Mesothelial cell of epicardium (in vitro differentiated cells): ENCODE data around the gene JMJD1C. TPM values are rescaled to one million over a fixed set of nuclear protein-coding genes. Genes with fewer than 3 reads are reported as not detected.
A peak's percentile ranks its signal among the peaks of the same experiment; 100 is the strongest.

ENCODE experiments used
- DNase-seq, 2 experiments: peaks; one replicate each; pipeline ENCODE4 v3.0.0; 2021; ENCODE audit warnings: low spot score in 2 of 2; ENCODE audit not compliant: unreplicated experiment in 2 of 2
- H3K27ac Mint-ChIP-seq: 2 replicates; pipeline ENCODE4 v1.8.0; 2021; ENCODE audit warnings: mixed read lengths
- H3K27me3 Mint-ChIP-seq: 2 replicates; pipeline ENCODE4 v1.8.0; 2021; ENCODE audit warnings: low read depth, mixed read lengths
- H3K36me3 Mint-ChIP-seq: 2 replicates; pipeline ENCODE4 v1.8.0; 2021; ENCODE audit warnings: mixed read lengths
- H3K4me1 Mint-ChIP-seq: 2 replicates; pipeline ENCODE4 v1.8.0; 2021; ENCODE audit warnings: mixed read lengths
- H3K4me3 Mint-ChIP-seq: 2 replicates; pipeline ENCODE4 v1.8.0; 2021; ENCODE audit warnings: mild to moderate bottlenecking, moderate library complexity, mixed read lengths
- H3K9me3 Mint-ChIP-seq: 2 replicates; pipeline ENCODE4 v1.8.0; 2021; ENCODE audit warnings: mixed read lengths
- CTCF ChIP-seq: fragments of 200-600 bp; sonication (generic); IDR thresholded peaks from one replicate; pipeline ENCODE4 v1.5.0; 2021; ENCODE audit warnings: antibody characterized with exemption; ENCODE audit not compliant: unreplicated experiment
- total RNA-seq: library from RNA; stranded (reverse); gene quantifications from 3 replicates; pipeline ENCODE4 v1.2.1, GENCODE V29; 2021

Gene JMJD1C
- total RNA-seq, 1 donor from 2014 or later, result 112 TPM

GRCh38 chr10:63456437-63457210 lies 9.2 kb downstream of the JMJD1C start:
- H3K27ac Mint-ChIP-seq, result peak overlapping the region; percentile 76
- no peak for DNase-seq
- TF ChIP-seq CTCF, result no peak
- peaks cover 10% of the 10 kb centered on the region for H3K36me3 Mint-ChIP-seq
- H3K9me3 Mint-ChIP-seq, result no peaks in the 10 kb centered on the region
- H3K4me3 Mint-ChIP-seq, result no peak overlapping the region
- H3K4me1 Mint-ChIP-seq, result peaks cover 18% of the 10 kb centered on the region
- no peaks in the 10 kb centered on the region for H3K27me3 Mint-ChIP-seq

DNA sequence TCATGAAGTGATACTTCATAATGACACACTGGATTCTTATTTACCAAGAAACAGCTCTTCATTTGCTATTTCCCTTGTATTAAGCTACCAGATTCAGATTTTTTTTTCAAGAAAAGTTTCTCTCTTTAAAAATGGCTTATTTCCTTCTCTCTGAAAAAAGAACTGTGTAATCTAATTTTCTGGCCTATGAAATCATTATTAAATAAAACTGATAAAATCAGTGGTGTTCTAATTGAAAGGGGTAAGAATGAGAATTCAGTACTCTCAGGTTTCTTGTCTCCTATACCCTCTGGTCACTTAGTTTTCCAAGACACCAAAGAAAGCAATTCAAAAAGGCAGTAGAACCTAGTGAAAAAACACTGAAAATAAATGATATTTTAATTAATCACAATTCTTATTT lies 10.3 kb downstream of the JMJD1C start:
- Mint-ChIP-seq H3K36me3 (peaks cover 13% of the 10 kb centered on the region), H3K27me3 (no peaks in the 10 kb centered on the region), H3K4me3 (no peak overlapping the region), H3K27ac (peak overlapping the region; percentile 67), H3K9me3 (peaks cover 7% of the 10 kb centered on the region), H3K4me1 (peaks cover 16% of the 10 kb centered on the region)
- DNase-seq, result no peak
- TF ChIP-seq CTCF, result no peak

DNA sequence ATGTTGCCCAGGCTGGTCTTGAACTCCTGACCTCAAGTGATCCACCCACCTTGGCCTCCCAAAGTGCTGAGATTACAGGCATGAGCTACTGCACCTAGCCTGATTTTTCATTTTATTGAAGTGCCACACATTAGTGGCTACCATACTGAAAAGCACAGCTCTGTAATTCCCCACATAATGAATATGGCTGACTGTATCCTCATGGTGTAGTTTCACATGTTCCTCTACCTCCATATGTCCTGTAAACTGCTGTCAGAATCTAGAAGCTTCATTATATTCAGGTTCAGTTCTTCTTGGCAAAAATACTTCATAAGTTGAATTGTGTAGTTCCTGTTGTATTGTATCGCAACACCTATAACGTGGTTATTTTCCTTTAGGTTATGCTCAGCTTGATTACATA lies 11.1 kb downstream of the JMJD1C start:
- Mint-ChIP-seq H3K4me1 (peaks cover 16% of the 10 kb centered on the region), H3K9me3 (peaks cover 9% of the 10 kb centered on the region), H3K27me3 (no peaks in the 10 kb centered on the region), H3K4me3 (no peak overlapping the region), H3K36me3 (peaks cover 20% of the 10 kb centered on the region), H3K27ac (no peak overlapping the region)
- DNase-seq, result no peak
- TF ChIP-seq CTCF, result no peak

DNA sequence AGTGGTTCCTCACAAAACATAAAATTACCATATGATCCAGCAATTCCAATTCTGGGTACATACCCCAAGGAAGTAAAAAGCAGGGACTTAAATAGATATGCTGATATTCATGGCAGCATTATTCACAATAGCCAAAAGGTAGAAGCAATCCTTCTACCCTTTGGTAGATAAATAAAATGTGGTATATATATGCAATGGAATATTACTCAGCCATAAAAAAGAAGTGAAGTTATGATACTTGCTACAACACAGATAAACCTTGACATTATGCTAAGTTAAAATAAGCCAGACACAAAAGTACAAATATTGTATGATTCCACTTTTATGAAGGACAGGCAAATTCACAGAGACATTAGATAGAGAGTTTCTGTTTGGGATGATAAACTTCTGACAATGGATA lies 13.3 kb downstream of the JMJD1C start:
- TF ChIP-seq CTCF, result no peak
- Mint-ChIP-seq H3K4me1 (peaks cover 16% of the 10 kb centered on the region), H3K27me3 (no peaks in the 10 kb centered on the region), H3K4me3 (no peak overlapping the region), H3K27ac (no peak overlapping the region), H3K9me3 (peaks cover 9% of the 10 kb centered on the region), H3K36me3 (peaks cover 22% of the 10 kb centered on the region)
- DNase-seq, result no peak

- no peak for TF ChIP-seq CTCF
- Mint-ChIP-seq H3K27ac (peak overlapping the region; percentile 6), H3K36me3 (peaks cover 21% of the 10 kb centered on the region), H3K4me1 (peaks cover 16% of the 10 kb centered on the region), H3K27me3 (no peaks in the 10 kb centered on the region), H3K4me3 (no peak overlapping the region), H3K9me3 (peaks cover 14% of the 10 kb centered on the region)
- no peak for DNase-seq
These were observed 18.9 kb downstream of the JMJD1C start for GRCh38 chr10:63446716-63447440.
